ENCODE data around the gene FARSA.

GRCh38 chr19:12932392-12933286, 872 bp downstream of the FARSA start:
- TF ChIP-seq CTCF (IDR thresholded peaks at IDR 0.05; ENCODE audit: low read depth, low read length) (no peak), EZH2phosphoT487 (IDR thresholded peaks at IDR 0.05; ENCODE audit: low read depth) (no peak)
